ENCODE results near the gene RRAGD.

The RRAGD gene

DNA sequence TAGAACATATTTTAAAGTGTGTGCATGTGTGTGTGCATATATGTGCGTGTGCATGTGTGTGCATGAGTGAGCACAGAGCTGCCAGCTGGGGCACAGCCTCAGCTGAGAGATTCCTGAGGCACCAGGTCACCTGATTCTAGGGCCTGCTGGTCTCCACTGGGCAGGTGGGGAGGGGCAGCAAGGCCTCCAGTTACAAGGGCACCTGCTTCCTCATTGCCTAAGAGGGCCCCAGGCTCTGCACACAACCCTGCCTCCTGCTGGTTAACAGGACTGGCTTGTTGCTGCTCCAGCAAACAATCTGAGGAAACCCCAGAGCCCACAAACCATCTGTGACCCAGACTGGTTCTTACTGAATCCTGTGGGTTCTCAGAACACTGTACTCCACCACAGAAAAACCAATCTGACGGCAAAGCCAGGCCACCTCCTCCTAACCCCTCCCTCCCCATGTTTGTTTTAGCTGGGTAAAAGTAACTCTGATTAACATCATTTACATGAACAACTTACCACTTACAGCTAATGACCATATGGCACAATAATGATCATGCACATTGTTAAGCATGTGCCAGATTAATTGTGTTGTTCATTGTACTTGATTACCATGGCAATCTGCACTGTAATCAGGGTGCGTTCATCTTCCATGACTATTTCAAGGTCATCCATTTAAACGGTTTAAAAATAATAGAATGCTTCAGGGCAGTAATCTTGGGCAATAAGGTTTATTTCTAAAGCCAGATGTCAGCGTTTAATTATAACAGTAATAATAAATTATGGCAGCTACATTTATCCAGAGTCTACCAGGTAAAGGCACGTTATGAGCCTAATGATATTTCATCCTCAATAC is 36.4 kb downstream of the RRAGD start:
- DNase-seq = peak; percentile 96

DNA sequence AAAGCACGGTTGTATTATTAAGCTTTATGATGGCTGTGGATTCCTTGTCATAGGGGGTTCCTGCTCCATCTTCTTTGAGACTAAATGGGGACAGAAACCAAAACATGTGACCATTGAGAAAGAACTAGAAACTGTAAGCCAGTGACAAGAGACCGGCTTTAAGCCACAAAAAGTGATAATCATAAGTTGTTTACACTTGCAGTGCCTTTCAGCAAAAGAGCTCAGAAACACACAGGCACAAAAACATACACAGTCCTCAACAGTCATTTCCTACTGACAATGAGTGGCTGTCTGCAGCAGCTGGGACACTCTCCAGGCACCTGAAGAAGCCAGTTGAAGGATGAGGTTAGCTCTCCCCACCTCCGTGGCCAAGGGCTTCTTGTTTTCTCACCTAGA is 39.6 kb downstream of the RRAGD start:
- peak; percentile 49 for DNase-seq

DNA sequence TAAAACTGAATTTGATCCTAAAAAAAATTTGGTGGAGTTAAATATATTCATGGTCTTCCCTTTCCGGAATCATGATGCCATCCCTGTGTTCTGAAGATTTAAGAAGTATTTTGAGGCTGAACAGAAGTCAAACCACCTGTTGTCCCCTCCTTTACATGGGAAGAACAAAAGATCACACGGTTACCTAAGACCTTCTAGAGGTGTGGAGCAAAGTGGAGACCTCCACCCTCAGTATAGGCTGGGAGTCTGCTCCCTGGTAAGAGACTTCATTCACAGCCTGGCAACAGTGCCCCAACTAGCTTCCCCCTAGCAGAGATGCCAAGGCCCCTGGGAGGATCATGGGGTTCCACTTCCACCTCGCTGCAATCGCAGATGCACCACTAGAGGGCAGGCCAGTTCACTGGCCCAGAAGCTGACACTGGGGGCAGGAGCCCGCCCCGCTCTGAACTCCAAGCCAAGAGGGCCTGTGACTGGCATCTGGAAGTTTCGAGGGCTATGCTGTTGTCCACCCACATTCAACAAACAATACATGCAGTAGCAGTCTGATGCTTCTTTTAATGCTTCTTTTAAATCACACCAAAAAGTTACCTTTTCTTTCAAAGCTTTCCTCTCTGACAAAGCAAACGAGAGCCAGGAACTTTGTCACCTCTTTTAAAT is 40.1 kb downstream of the RRAGD start:
- peak; percentile 78 for DNase-seq

DNA sequence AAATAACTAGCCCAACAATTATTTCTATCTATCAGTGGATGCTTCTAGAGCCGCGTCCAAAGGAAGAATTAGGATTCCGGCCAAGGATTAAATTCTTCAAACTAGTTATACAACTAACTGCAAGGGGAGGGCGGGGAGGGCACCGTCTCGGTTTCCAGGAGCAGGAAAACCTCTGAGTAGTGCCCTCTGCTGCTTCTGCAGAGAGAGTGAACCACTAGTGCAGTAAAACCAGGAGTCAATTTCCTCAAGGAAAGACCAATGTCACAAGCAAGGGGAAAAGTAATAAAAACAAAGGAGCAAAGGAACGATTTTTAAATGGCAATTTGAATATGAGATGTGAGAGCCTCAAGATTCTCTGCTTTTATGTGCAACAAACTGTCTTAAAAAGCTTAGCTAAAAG is 43.1 kb downstream of the RRAGD start:
- DNase-seq = peak; percentile 4

DNA sequence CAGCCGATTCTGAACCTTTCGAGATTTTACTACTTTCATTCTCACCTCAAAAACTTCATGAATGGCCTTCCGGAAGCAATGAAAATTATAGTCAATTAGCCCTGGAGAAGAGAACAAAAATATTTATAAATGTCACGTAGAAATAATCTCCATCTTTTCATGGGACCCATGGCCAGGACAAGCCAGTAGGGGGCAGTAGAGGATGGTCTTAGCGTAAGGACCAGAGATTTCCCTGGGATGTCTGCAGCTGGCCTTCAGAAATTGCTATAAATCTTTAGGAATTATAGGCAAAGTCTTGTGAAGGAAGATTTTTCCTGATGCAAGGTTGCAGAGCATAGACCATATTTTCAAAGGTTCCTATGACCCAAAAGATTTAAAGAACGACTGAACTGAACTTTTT is 44.0 kb downstream of the RRAGD start:
- DNase-seq = peak; percentile 69

DNA sequence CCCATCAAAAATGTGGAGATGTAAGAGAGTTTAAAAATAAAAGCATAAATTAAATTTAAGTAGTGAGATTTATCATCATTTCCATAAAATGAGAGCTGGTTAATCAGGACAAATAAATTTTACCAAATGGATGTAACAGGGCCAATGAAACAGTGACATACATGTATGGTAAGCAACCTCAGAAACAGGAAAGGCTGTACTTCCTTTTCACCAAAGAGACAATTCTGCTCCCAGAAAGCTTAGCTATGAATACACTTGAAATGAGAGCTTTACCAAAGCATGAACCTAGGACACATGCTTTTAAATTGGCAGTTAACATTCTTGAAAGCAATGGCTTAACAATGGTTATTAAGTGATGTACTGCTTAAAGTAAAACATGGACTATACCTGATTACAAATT is 47.5 kb downstream of the RRAGD start:
- DNase-seq = no peak

DNA sequence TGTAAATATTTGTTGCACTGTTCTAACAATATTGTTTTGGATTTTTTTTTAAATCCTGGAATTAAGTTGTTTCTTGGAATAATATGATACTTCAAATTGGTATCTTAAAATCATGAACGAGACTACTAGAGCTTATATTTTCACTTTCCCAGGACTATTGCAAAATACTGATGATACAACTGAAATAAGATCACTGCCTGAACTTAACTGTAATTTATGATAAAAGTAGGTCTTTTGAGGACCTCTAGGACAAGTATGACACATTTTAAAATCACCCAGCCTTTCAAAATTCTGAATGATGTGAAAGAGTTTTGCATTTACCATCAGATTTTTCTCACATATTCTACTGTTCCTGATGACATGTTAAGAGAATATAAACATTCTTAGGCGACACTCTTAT is 50.9 kb downstream of the RRAGD start:
- DNase-seq = no peak

DNA sequence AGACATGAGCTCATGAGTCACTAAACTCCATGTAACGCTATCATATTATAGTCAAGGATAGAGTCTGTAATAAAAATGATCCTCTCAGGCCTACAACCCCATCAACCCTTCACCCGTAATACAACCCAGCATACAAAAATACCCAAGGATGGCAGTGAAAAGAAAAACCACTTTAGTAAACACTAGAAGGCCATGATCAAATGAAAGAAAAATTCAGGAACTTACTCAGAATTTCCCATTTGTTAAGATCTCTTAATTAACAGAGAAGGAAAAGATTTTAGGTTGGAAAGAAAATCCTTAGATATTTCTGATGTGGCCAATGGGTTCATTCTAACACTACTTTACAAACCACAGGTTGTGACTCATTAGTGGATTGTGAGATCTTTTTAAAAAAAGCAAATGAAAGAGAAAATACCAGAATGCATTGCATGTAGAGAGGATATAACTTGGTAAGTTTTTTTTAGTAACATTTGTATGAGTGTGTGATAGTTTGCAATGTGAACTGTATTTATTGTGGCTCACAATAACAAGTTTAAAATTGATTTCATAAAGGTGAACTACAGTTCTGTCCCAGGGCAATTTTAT is 51.6 kb downstream of the RRAGD start:
- no peak for DNase-seq

DNA sequence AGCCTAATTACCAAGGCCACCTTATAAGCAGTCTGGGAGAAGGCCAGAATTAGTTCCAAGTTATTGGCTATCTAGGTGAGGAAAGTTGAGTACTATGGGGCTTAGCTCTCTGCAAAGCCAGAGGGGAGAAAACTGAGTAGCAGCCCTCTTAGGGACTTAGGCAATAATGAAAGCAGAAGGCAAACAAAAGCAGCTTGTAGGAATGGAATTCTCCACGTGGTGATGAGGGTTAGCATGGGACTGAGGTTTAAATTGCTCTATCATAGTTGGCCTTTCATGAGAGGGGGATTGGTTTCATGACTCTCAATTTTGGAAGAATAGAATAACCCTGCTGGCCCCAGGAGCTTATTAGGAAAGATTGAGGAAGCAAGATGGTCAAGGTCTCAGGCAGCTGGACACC is 52.5 kb downstream of the RRAGD start:
- DNase-seq = no peak

DNA sequence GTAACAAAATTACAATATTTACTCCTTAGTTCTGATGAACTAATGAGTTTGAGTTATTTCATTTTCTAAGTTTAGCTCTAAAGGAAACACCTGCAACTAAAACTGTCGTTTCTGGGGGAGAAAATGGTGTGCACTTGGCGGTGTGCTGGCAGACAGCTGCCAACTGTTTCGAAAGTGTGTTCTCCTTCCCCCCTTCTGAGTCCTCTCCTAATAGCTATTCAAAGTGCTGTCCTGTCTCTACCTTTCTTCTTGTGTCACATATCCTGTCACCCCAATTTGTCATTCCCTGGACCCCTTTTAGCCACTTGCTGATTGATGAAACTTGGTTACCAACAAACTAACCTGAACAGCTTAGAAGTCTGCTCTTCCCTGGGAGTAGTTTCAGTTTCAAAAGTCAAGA is 54.7 kb downstream of the RRAGD start:
- no peak for DNase-seq

DNA sequence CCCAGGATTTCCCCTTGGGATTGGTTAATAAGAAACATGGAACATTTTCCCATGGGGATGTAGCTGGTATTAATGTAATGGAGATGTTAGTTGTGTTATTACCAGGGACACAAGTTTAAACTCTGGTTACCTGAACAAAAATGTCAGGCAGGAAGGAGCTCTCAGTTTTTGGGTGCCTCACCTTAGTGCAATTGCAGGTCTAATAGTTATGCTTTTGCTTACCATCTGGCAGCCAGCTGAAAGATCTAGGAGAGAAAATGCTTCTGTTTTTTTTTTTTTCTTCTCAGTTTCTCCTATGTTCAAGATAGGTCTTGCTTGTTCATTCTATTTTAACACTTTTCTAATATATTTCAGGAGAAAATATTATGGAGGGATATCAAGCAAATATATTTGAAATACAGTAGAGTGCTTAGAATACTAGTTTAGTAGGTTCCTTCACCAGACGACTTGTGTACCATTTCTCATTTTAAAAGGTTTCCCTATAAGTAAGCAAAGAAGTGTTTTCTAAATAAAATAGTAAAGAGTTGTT is 55.4 kb downstream of the RRAGD start:
- no peak for DNase-seq

DNA sequence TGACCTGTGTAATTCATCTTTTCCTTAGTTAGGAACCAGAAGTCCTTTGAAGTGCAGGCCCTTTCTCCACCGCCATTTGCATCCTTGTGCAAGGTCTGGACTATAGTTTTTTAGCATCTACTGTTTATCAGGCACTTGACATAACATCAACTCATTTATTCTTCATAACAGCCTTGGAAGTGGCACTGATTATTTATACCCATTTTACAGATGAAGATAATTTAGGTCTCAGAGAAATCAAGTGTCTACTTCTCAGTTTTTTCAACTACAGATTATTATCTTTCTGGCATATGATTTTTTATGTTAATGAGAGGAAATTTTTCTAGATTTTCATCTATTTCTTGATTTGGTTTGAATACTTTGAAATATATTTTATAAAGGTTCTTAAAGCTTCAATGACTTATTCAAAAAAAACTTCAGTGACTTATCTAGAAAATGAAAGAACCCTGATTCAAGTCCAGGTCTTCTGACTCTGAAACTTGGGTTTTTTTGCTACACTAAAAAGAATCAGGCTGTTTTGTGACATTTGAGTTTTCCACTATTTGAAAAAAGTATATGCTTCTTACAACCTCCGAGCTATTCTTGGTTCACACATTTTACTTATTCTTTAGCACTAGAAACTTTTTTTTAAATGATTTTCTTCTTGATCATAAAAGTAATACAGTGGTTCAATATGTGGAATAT is 56.4 kb downstream of the RRAGD start:
- no peak for DNase-seq

DNA sequence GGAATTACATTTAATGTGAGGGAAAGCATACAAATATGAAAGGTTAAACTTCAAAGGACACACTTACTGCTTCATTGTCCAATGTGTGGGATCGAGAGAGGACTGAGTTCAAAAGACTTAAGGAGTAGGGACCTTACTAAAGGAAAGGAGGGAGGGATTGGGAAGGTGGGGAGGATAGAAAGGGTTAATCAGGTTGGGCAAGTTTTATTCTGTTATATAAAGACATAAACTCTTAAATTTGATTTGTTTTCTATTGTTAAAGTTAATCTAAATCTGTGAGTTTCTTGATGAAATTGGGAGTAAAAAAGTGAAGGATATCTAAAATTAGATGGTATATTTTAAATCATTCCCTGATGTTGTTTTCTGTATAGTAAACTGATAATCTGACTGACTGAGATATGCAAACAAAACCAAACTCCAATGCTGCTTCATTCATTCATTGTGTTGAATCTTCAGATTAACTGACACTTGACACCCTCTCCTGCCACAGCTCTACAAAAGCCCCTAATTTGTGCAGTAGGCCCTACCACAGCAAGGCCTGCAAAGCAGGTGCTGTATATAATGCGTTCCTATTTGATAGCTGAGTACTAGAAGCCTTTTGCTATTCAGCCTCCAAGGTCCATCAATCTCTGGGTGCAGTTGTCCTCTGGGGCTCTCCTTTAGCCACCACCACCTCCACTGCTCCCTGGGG is 58.2 kb downstream of the RRAGD start:
- DNase-seq = peak; percentile 69

DNA sequence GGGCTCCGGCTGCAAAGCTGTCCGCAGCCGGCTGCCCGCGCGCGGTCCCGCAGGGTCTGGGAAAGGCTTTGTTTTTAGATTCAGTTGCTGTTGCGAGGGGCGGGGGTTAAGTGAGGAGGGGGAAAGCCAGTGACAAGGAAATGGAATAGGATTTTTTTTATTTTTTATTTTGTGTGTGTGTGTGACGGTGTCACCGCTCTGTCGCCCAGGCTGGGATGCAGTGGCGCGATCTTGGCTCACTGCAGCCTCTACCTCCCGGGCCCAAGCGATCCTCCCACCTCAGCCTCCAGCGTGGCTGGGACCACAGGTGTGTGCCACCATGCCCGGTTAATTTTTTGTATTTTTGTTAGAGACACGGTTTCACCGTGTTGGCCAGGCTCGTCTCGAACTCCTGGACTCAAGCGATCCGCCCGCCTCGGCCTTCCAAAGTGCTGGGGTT is 58.9 kb downstream of the RRAGD start:
- DNase-seq = no peak

DNA sequence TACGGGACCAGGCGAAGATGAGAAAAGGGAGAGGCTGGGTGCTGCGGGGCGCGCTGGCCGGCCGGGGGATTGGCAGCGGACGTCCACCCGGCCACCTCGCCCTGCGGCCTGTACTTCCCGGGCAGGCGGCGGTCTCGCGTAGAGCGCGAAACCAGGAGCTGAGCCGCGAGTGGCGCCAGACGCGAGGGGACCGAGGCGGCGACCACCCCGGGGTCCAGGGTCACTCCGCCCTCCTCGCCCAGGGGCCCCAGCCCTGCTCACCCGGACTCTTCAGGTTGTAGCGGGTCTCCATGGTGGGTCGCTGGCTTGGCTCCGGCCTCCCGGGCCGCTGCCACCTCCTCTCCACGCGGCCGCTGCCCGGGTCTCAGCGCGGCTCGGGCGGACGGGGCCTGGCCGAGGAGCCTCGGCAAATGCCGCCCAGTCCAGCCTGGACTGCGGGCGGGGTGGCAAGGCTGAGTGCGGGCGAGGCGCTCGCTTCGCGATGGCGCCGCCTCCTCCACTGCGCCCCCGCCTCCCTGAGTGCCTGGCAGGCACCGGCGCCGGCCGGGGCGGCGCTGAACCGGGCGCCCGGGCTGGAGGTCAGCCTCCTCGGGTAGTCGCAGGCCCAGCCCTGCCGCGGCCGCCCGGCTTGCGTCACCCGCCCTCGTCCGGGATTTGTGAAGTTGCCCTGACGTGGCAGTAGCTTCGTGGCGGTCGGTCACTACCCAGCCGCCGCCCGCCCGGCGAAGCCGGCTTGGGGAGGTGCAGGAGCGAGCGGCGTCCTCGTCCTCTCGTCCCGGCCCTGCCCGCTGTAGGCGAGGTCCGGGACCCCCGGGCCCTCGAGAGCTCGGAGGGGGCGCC is 59.6 kb downstream of the RRAGD start, which contains the start of gene UBE2J1:
TSS of gene UBE2J1 (minus strand) at position 445 of the 840 bp plus-strand sequence. CDS start at position 292, 153 bp downstream.
- DNase-seq = peak; percentile 95

DNA sequence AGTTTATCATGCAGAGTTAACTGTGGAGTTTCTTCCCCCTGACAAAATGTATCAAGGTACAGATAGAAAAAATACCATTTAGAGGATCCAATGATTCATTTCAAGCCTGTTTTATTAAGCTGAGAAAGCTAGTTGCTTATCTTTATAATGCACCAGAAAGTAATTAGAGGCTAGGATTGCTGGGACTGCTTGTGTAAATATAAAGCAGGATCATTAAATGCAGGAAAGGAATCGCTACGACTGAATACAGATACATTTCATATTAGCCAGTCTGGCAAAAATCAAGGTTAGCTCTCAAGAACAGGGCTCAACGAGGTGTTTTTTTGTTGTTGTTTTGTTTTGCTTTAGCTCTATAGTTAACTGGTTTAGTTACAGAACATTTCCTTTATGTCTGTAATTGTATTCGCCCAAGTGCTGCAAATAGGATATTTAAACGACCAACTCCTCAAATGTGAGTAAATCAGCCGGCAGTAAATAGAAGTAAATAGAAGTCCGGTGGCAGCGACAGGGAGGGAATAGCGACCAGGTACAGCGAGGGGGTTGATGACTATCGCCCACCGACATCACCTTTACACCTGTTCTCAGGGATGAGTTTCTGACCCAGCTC is 60.3 kb downstream of the RRAGD start:
- no peak for DNase-seq

DNA sequence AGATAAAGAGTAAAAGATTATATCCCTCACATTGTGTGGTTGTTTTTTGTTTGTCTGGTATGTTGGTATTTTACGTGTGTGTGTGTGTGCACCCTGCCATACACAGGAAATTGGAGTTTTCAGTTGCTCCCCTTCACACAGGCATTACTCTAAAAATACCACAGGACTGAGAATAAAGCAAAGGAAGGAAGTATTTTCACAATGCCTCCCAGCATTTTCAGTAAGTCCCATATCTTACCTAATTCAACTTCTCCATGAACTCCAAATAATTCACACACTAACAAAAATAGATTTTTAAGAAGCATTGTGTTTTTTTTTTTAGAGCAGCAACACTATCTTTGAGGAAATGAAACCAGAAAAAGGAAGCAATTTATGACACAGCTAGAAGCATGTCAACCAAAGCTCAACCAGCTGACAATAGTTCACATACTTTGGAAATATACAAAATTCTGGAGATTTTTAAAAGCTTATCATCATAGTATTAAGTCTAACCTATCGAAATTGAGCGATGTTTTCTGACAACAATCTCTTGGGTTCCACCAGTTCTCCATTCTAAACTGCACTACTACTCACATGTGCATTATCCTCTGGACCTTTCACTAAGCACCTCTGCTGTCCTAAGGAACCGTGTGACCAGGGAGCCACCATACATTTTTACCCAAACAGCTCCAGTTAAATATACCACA is 61.6 kb downstream of the RRAGD start:
- peak; percentile 12 for DNase-seq

DNA sequence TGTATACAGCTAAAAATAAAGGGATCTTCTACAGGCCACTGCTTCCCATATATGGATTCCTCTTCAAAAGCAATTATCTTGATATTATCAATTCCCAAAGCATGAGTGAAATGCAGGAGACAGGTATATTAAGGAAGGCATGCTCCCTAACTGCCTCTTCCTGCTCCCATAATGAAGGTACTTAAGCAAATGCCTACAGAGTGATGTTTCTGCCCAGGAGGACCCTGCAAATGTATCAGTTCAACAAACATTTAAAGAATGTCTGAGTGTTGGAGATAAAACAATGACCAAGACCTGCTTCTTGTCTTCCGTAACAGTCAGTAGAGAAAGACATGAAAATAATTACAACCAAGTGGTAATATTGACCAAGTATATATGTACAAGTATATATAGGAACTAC is 63.7 kb downstream of the RRAGD start:
- DNase-seq = peak; percentile 2

DNA sequence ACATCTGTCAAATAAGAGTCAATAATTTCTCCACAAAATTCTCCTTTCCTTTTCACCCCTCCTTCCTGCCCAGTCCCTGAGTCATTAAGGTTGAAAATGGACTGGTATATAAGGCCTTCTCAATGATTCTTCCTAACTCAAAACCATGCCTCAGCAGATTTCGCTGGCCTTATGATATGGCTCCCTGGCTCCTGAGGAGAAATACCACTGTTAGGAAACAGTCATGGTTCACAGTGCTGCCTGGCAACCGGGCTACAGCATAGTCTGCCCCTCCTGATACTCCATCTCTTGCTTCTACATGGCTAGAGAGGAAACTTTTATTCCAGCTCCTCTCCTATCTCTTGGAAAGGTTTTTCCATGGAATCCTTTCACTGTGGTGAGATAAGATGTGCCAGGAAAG is 64.2 kb downstream of the RRAGD start:
- DNase-seq = peak; percentile 17

DNA sequence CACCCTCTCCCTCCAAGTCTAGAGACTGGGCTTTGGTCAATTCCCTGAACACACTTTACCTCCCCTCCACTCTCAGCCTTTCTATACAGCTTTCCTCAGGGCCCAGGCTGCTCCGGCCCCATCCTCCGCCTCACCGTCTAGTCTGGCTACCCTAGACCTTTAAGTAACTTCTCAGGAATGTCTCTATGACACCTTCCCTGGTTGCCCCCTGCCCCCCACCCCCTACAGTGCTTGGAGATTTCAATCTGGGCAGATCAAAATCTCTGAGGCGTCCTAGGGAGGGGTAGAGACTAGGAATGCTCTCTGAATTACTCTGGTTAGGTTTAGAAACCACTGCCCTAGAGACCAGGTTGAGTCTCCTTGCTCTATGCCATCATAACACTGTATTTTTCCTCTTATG is 65.6 kb downstream of the RRAGD start:
- no peak for DNase-seq

Measured in DMS53 (cell line).